Liver (tissue), 3 donors: ENCODE measurements around the gene SLC2A5.

Source experiments
- NR2F2 ChIP-seq: IDR thresholded peaks from 2 replicates; pipeline ENCODE4 v1.6.1; 2016; ENCODE audit warnings: antibody characterized with exemption
- RAD21 ChIP-seq, 2 donors: IDR thresholded peaks; 2 replicates each; pipeline ENCODE4 v1.6.1; 2016; ENCODE audit warnings: antibody characterized with exemption in 2 of 2, mild to moderate bottlenecking in 2 of 2
- TAF1 ChIP-seq: conservative IDR thresholded peaks from 2 replicates; pipeline ENCODE4 v1.6.1; 2016; ENCODE audit warnings: antibody characterized with exemption, mild to moderate bottlenecking
- TF ChIP-seq, protein P1 (sequence below): fragments of 150-350 bp; IDR thresholded peaks from 2 replicates; pipeline ENCODE4 v1.5.1; 2017; ENCODE audit warnings: improper control_type of control experiment, low read depth, low read length; ENCODE audit not compliant: missing input control
- donor health status: healthy.
- donor health status: healthy.

- TF ChIP-seq NR2F2 (no peak), RAD21 (IDR thresholded peaks at IDR 0.05) (no peak), TAF1 (no peak)
- TF ChIP-seq, protein P1, sequence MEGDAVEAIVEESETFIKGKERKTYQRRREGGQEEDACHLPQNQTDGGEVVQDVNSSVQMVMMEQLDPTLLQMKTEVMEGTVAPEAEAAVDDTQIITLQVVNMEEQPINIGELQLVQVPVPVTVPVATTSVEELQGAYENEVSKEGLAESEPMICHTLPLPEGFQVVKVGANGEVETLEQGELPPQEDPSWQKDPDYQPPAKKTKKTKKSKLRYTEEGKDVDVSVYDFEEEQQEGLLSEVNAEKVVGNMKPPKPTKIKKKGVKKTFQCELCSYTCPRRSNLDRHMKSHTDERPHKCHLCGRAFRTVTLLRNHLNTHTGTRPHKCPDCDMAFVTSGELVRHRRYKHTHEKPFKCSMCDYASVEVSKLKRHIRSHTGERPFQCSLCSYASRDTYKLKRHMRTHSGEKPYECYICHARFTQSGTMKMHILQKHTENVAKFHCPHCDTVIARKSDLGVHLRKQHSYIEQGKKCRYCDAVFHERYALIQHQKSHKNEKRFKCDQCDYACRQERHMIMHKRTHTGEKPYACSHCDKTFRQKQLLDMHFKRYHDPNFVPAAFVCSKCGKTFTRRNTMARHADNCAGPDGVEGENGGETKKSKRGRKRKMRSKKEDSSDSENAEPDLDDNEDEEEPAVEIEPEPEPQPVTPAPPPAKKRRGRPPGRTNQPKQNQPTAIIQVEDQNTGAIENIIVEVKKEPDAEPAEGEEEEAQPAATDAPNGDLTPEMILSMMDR: no peak
Measured at GRCh38 chr1:9008236-9008635, 61.2 kb downstream of the SLC2A5 start.
